ENCODE data around the gene GRID2IP. TPM values are rescaled to one million over a fixed set of nuclear protein-coding genes. Genes with fewer than 3 reads are reported as not detected.

Gene GRID2IP
- total RNA-seq, 2 experiments from 2014 or later = 0.14 to 0.26 TPM

- no peak overlapping the region for H3K27ac Mint-ChIP-seq
- no peak for DNase-seq
- ATAC-seq = no peak
- no peaks in the 10 kb centered on the region for H3K27me3 Mint-ChIP-seq
- CTCF ChIA-PET = interaction anchor here (0.8 to 1.5 kb wide), 2 partner anchors 11 to 28 kb away, joined by 3 to 6 read pairs; no protein-coding TSS in a partner anchor
- no peaks in the 10 kb centered on the region for H3K36me3 Mint-ChIP-seq
- no peaks in the 10 kb centered on the region for H3K9me3 Mint-ChIP-seq (ENCODE audit: low read depth)
- no peaks in the 10 kb centered on the region for H3K4me1 Mint-ChIP-seq
- no peak overlapping the region for H3K4me3 Mint-ChIP-seq
These were observed 3.9 kb downstream of the GRID2IP start for GRCh38 chr7:6547400-6547799.

- no peaks in the 10 kb centered on the region for H3K9me3 Mint-ChIP-seq (ENCODE audit: low read depth)
- DNase-seq (no peak), ATAC-seq (no peak)
- H3K36me3 Mint-ChIP-seq = no peaks in the 10 kb centered on the region
- no peaks in the 10 kb centered on the region for H3K27me3 Mint-ChIP-seq
- no peak overlapping the region for H3K4me3 Mint-ChIP-seq
- H3K27ac Mint-ChIP-seq = no peak overlapping the region
- CTCF ChIA-PET = interaction anchor here (0.8 to 1.5 kb wide), 2 partner anchors 12 to 29 kb away, joined by 3 to 6 read pairs; no protein-coding TSS in a partner anchor
- no peaks in the 10 kb centered on the region for H3K4me1 Mint-ChIP-seq
These were observed 4.6 kb downstream of the GRID2IP start for GRCh38 chr7:6546498-6547251.

DNA sequence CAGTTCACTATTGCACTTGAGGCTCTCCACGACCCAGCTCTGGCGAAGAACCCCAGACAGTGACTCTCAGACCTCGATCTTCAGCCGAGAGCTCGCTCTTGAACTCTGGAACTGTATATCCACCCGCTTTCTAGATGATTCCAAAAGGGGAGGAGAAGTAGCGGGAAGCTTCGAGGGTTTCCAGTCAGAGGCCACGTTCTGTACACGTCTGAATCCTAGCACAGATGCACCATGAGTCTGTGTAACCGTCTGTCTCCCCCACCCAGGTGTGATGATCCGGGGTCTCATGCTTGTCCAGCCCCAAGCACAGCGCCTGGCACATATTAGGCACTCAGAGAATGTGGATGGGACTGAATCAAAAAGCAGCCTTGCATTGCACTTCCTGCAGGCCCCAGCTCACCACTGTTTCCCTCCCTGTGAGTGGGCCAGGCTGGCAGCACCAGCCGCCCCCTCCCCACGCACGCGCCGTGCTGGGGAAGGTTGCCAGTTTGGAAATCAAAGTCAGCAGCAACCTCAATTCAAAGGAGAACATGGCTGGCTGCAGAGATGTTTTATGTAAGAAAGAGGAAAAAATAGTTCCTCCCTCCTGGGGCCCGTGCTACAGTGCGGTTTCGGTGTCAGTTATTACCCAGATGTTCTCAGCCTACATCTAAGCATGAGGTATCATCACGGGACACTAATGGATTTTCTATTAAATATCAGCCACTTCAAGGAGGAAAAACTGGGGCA, 5.7 kb downstream of the GRID2IP start:
- Mint-ChIP-seq H3K36me3 (no peaks in the 10 kb centered on the region), H3K27me3 (no peaks in the 10 kb centered on the region), H3K9me3 (ENCODE audit: low read depth) (no peaks in the 10 kb centered on the region), H3K4me3 (no peak overlapping the region), H3K4me1 (no peaks in the 10 kb centered on the region), H3K27ac (no peak overlapping the region)
- DNase-seq (no peak), ATAC-seq (no peak)
- CTCF ChIA-PET = interaction anchor here (0.8 to 1.2 kb wide), 2 partner anchors 22 to 30 kb away, joined by 3 read pairs; no protein-coding TSS in a partner anchor

- H3K4me3 Mint-ChIP-seq = no peak overlapping the region
- H3K36me3 Mint-ChIP-seq = no peaks in the 10 kb centered on the region
- H3K27ac Mint-ChIP-seq = no peak overlapping the region
- H3K4me1 Mint-ChIP-seq = no peaks in the 10 kb centered on the region
- H3K9me3 Mint-ChIP-seq (ENCODE audit: low read depth) = no peaks in the 10 kb centered on the region
- DNase-seq (no peak), ATAC-seq (no peak)
- peaks cover 15% of the 10 kb centered on the region for H3K27me3 Mint-ChIP-seq
- CTCF ChIA-PET = interaction anchor here (1.3 kb wide), 1 partner anchor 26 kb away, joined by 4 read pairs; no protein-coding TSS in a partner anchor
These were observed 8.9 kb downstream of the GRID2IP start for GRCh38 chr7:6542368-6542767.

DNA sequence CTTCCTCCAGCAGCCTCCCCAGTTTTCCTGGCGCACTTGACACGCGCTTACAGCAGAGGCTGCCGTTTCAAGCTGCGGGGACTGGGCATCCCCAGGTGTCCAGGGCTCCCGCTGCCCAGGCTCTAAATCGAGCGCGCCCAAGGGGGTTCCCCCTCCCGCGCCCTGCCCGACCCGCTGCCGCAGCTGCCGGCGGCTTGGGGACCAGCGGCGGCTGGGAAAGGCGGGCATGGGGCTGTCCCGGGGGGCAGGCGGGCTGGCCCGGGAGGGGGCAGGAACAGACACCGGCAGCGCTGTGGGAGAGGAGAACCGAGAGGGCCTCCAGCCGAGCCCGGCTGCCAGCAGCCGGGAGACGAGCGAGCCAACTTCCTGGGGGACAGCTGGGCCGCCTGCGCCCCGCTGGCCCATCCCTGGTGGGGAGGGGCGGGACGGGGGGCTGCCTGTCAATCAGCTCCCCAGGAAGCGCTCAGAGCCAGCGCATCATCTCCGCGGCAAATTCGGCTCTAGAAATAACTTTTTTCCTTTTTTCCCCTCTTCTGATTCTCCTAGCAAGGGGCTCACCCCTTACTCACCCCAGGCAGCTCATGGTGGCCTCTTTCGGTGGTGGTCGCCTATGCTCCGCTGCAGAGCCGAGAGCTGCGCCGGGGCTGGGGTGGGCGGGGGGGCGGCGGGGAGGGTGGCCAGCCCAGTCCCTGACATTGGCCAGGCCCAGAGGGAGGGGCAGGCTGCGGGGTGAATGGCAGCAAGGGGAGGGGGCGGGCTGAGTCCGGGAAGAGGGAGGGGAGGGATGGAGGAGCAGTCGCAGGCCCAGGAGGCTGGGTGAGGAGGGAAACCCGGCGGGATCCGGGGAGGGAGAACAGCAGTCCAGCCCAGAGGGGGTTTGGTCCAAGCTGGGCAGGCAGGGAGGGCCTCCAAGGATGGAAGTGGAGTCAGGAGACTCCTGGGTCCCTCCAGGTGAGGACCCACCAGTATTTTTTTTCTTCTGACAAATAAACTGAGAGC, 14.7 kb downstream of the GRID2IP start:
- Mint-ChIP-seq H3K27ac (no peak overlapping the region), H3K4me1 (peaks cover 10% of the 10 kb centered on the region), H3K36me3 (no peaks in the 10 kb centered on the region), H3K4me3 (no peak overlapping the region), H3K9me3 (ENCODE audit: low read depth) (no peaks in the 10 kb centered on the region), H3K27me3 (peaks cover 29% of the 10 kb centered on the region)
- DNase-seq = no peak
- CTCF ChIA-PET = interaction anchor here (1.2 to 2.2 kb wide), 2 partner anchors 22 to 38 kb away, joined by 6 read pairs; no protein-coding TSS in a partner anchor
- no peak for ATAC-seq

- Mint-ChIP-seq H3K4me1 (peaks cover 19% of the 10 kb centered on the region), H3K27ac (peak overlapping the region; percentile 59), H3K27me3 (peaks cover 42% of the 10 kb centered on the region), H3K36me3 (no peaks in the 10 kb centered on the region), H3K9me3 (ENCODE audit: low read depth) (no peaks in the 10 kb centered on the region), H3K4me3 (no peak overlapping the region)
- ATAC-seq (peak; percentile 21), DNase-seq (peak; percentile 74)
- CTCF ChIA-PET = interaction anchor here (1.1 to 1.3 kb wide), 4 partner anchors 18 to 41 kb away, joined by 3 to 4 read pairs (median 4); no protein-coding TSS in a partner anchor
These were observed 17.3 kb downstream of the GRID2IP start for GRCh38 chr7:6533893-6534495.

GRCh38 chr7:6532516-6532915, 18.7 kb downstream of the GRID2IP start:
- no peaks in the 10 kb centered on the region for H3K36me3 Mint-ChIP-seq
- DNase-seq (no peak), ATAC-seq (no peak)
- CTCF ChIA-PET = interaction anchor here (1.0 to 1.3 kb wide), 4 partner anchors 12 to 325 kb away, joined by 3 to 5 read pairs (median 3); no protein-coding TSS in a partner anchor
- no peak overlapping the region for H3K27ac Mint-ChIP-seq
- peaks cover 40% of the 10 kb centered on the region for H3K27me3 Mint-ChIP-seq
- H3K4me3 Mint-ChIP-seq = no peak overlapping the region
- H3K4me1 Mint-ChIP-seq = peaks cover 19% of the 10 kb centered on the region
- no peaks in the 10 kb centered on the region for H3K9me3 Mint-ChIP-seq (ENCODE audit: low read depth)

- H3K27ac Mint-ChIP-seq = no peak overlapping the region
- peak overlapping the region; percentile 70 for H3K4me3 Mint-ChIP-seq
- CTCF ChIA-PET = interaction anchor here (0.6 to 1.6 kb wide), 3 partner anchors 11 to 45 kb away, joined by 3 to 5 read pairs (median 3); no protein-coding TSS in a partner anchor
- no peaks in the 10 kb centered on the region for H3K36me3 Mint-ChIP-seq
- no peak for DNase-seq
- H3K4me1 Mint-ChIP-seq = peaks cover 25% of the 10 kb centered on the region
- no peaks in the 10 kb centered on the region for H3K9me3 Mint-ChIP-seq (ENCODE audit: low read depth)
- no peak for ATAC-seq
- H3K27me3 Mint-ChIP-seq = peaks cover 46% of the 10 kb centered on the region
These were observed 19.6 kb downstream of the GRID2IP start for GRCh38 chr7:6531492-6532279.

DNA sequence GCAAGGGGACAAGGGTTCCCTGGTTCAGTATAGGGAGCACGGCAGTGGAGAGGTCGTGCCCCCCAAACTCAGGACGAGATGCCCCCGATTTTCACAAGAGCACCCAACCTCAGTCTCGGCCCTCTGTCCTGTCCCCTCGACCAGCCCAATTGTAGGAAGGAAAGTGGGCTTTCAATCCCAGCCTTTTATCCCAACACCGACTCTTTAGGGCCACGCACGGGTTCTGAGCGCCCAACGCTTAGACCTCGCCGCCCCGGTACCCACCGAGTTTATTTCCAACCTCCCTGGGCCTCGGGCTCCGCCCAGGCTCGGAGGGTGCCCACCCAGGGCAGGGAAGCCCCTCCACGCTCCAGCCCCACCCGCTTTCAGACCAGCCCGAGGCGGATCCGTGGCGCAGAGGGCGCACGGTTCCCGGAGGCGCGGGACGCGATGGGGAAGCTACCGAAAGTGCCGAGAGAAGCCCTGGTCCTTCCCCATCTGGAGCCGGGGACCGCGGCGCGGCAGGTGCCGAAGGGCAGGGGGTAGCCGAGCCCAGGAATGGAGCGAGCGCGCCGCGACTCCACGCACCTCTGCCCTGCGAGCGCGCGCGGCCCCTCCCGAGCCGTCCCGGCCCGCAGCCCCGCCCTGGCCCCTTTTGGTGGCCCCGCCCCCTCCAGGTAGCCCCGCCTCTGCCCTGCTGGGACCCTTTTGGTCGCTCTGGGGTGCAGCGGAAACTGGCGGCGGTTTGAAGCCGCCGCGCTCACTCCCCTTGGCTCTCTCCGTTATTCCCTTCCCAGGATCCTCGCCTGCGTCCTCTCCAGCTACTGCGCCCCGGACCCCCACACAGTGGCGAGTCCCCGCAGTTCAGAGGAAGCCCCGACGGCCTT, 20.4 kb downstream of the GRID2IP start:
- Mint-ChIP-seq H3K27me3 (peaks cover 48% of the 10 kb centered on the region), H3K27ac (no peak overlapping the region), H3K4me1 (peaks cover 25% of the 10 kb centered on the region), H3K9me3 (ENCODE audit: low read depth) (no peaks in the 10 kb centered on the region), H3K36me3 (no peaks in the 10 kb centered on the region), H3K4me3 (peak overlapping the region; percentile 70)
- DNase-seq (peak; percentile 79), ATAC-seq (peak; percentile 85)
- CTCF ChIA-PET = interaction anchor here (0.6 to 1.6 kb wide), 2 partner anchors 28 to 46 kb away, joined by 3 to 5 read pairs; no protein-coding TSS in a partner anchor

DNA sequence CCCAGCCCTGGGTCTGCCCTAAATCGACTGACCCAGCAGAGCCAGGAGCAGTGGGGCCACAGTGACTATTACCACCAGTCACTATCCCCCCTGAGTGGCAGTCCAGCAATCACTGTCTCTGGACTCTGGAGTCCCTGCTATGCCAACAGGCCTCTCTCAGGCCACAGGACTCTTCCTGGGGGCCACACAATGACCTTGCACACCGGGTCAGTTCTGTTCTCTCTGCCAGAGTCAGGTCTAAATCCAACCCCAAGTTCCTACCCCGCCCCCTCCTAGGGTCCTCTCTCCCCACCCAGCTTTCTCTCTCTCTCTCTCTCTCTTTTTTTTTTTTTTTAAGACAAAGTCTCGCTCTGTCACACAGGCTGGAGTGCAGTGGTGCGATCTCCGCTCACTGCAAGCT, 21.6 kb downstream of the GRID2IP start:
- ATAC-seq (no peak), DNase-seq (no peak)
- H3K27me3 Mint-ChIP-seq = peaks cover 45% of the 10 kb centered on the region
- no peak overlapping the region for H3K27ac Mint-ChIP-seq
- no peaks in the 10 kb centered on the region for H3K9me3 Mint-ChIP-seq (ENCODE audit: low read depth)
- peaks cover 22% of the 10 kb centered on the region for H3K4me1 Mint-ChIP-seq
- CTCF ChIA-PET = interaction anchor here (1.4 kb wide), 1 partner anchor 29 kb away, joined by 9 read pairs; no protein-coding TSS in a partner anchor
- peak overlapping the region; percentile 15 for H3K4me3 Mint-ChIP-seq
- H3K36me3 Mint-ChIP-seq = no peaks in the 10 kb centered on the region
